Suprapubic skin (tissue), 4 donors: Measurements from ENCODE around the gene ZFAND3.

Source experiments
- CTCF ChIP-seq, 2 donors: fragments of 200-600 bp in 1 of 2; fragments of 450-650 bp in 1 of 2; sonication (generic) in 1 of 2; IDR thresholded peaks; one replicate each; pipeline ENCODE4 v1.5.1; 2016 to 2019; ENCODE audit warnings: antibody characterized with exemption in 2 of 2, mild to moderate bottlenecking in 1 of 2, moderate library complexity in 1 of 2
- POLR2A ChIP-seq, 2 donors: fragments of 450-650 bp; IDR thresholded peaks; one replicate each; pipeline ENCODE4 v1.6.1; 2017; ENCODE audit warnings: antibody characterized with exemption in 2 of 2, mild to moderate bottlenecking in 2 of 2, moderate library complexity in 2 of 2
- POLR2AphosphoS5 ChIP-seq, 3 donors: sonication (generic); formaldehyde crosslinking; IDR thresholded peaks; one replicate each; pipeline ENCODE4 v1.6.1; 2017; ENCODE audit warnings: antibody characterized with exemption in 3 of 3

GRCh38 chr6:37862992-37863391 lies 43.5 kb downstream of the ZFAND3 start:
- TF ChIP-seq CTCF (IDR thresholded peaks at IDR 0.05) (no peak), POLR2A (IDR thresholded peaks at IDR 0.05) (no peak), POLR2AphosphoS5 (IDR thresholded peaks at IDR 0.05) (no peak)
